PC-3 (cell line): ENCODE data around the gene ARL13B. TPM values are rescaled to one million over a fixed set of nuclear protein-coding genes. Genes with fewer than 3 reads are reported as not detected.

ENCODE experiments used
- ATAC-seq: fragments of 200-7000 bp; cut with Tn5 transposase; 2 replicates; pipeline ENCODE4 v1.9.1; 2020; ENCODE audit warnings: mild to moderate bottlenecking, moderate library complexity
- BruUV-seq: library from RNA; stranded (reverse); fragments of 400-500 nt; replicated peaks from 2 replicates; lab custom pipeline; 2021; lab: Mats Ljungman, UMichigan
- CTCF ChIA-PET: fragments of 300-600 bp; sonication (Branson Sonifier 250); formaldehyde crosslinking; loops from one replicate; lab custom pipeline; 2022; ENCODE audit warnings: antibody characterized with exemption; lab: Charles Lee
- POLR2A ChIA-PET: fragments of 300-600 bp; sonication (Branson Sonifier 250); formaldehyde crosslinking; loops from one replicate; lab custom pipeline; 2022; ENCODE audit warnings: antibody characterized with exemption; ENCODE audit not compliant: unreplicated experiment; lab: Charles Lee
- DNase-seq: peaks from one replicate; pipeline ENCODE4 v3.0.0-alpha.2; 2015
- H2AFZ ChIP-seq: fragments of 300-600 bp; sonication (generic); 2 replicates; pipeline ENCODE4 v1.6.0; 2016; ENCODE audit warnings: antibody characterized with exemption, low read length
- H3F3A ChIP-seq: fragments of 300-600 bp; sonication (generic); one replicate; pipeline ENCODE4 v1.6.0; 2017; ENCODE audit warnings: antibody characterized with exemption, low read length, control low read depth, mild to moderate bottlenecking; ENCODE audit not compliant: unreplicated experiment
- H3K27ac ChIP-seq: fragments of 300-600 bp; sonication (generic); 2 replicates; pipeline ENCODE4 v1.5.1; 2016; ENCODE audit warnings: mild to moderate bottlenecking, low read length
- H3K27me3 ChIP-seq: fragments of 300-600 bp; sonication (generic); 2 replicates; pipeline ENCODE4 v1.6.1; 2016; ENCODE audit warnings: low read length, mixed read lengths
- H3K36me3 ChIP-seq: fragments of 300-600 bp; sonication (generic); 2 replicates; pipeline ENCODE4 v1.6.1; 2016; ENCODE audit warnings: low read depth, mixed run types, low read length, mixed read lengths
- H3K4me1 ChIP-seq: fragments of 300-600 bp; sonication (generic); 2 replicates; pipeline ENCODE4 v1.5.1; 2016; ENCODE audit warnings: low read length; ENCODE audit not compliant: insufficient read depth
- H3K4me2 ChIP-seq: fragments of 300-600 bp; sonication (generic); 2 replicates; pipeline ENCODE4 v1.6.0; 2016; ENCODE audit warnings: low read length
- H3K4me3 ChIP-seq: fragments of 300-600 bp; sonication (generic); 2 replicates; pipeline ENCODE4 v1.5.1; 2016; ENCODE audit warnings: mild to moderate bottlenecking, low read length, mixed read lengths
- H3K79me2 ChIP-seq: fragments of 300-600 bp; sonication (generic); 2 replicates; pipeline ENCODE4 v1.6.1; 2017; ENCODE audit warnings: low read length, mixed read lengths
- H3K9ac ChIP-seq: fragments of 300-600 bp; sonication (generic); 2 replicates; pipeline ENCODE4 v1.6.0; 2016; ENCODE audit warnings: mild to moderate bottlenecking, low read length
- H3K9me2 ChIP-seq: fragments of 300-600 bp; sonication (generic); replicated peaks from 2 replicates; pipeline ENCODE4 v1.6.1; 2016; ENCODE audit warnings: mixed run types, low read length, mixed read lengths
- H3K9me3 ChIP-seq: fragments of 300-600 bp; sonication (generic); 2 replicates; pipeline ENCODE4 v1.6.1; 2016; ENCODE audit warnings: low read length, mixed read lengths
- H4K20me1 ChIP-seq: fragments of 300-600 bp; sonication (generic); 2 replicates; pipeline ENCODE4 v1.6.1; 2016; ENCODE audit warnings: low read length, mixed read lengths
- CTCF ChIP-seq: fragments of 300-600 bp; sonication (generic); conservative IDR thresholded peaks from 2 replicates; pipeline ENCODE4 v1.5.1; 2017; ENCODE audit warnings: antibody characterized with exemption, low read depth, mild to moderate bottlenecking, low read length
- EZH2 ChIP-seq: fragments of 300-600 bp; sonication (generic); IDR thresholded peaks from one replicate; pipeline ENCODE4 v1.6.1; 2017; ENCODE audit warnings: antibody characterized with exemption, mild to moderate bottlenecking, low read length; ENCODE audit not compliant: unreplicated experiment
- EZH2phosphoT487 ChIP-seq: fragments of 300-600 bp; sonication (generic); IDR thresholded peaks from 2 replicates; pipeline ENCODE4 v1.6.1; 2018; ENCODE audit warnings: mild to moderate bottlenecking, antibody characterized with exemption, low read length, borderline replicate concordance
- intact Hi-C: fragments of 100-400 bp; cut with micrococcal nuclease; formaldehyde crosslinking; loops from 2 replicates; pipeline ENCODE4 v1.9.0; 2023
- total RNA-seq: library from RNA; depleted of rRNA; stranded (reverse); fragments of >200 nt; gene quantifications from 2 replicates; pipeline ENCODE4 v1.2.3, GENCODE V29; 2014

Gene ARL13B
- total RNA-seq, 1 experiment from 2014 or later: 10.7 TPM

- Histone ChIP-seq H4K20me1 (no peaks in the 10 kb centered on the region), H3F3A (no peaks in the 10 kb centered on the region), H3K4me1 (no peaks in the 10 kb centered on the region), H3K79me2 (no peaks in the 10 kb centered on the region), H3K4me2 (no peak overlapping the region), H3K9me3 (no peaks in the 10 kb centered on the region), H3K9ac (no peak overlapping the region), H3K4me3 (no peak overlapping the region), H3K27me3 (no peaks in the 10 kb centered on the region), H2AFZ (no peak overlapping the region), H3K36me3 (no peaks in the 10 kb centered on the region), H3K9me2 (no peaks in the 10 kb centered on the region), H3K27ac (no peak overlapping the region)
- DNase-seq (no peak), ATAC-seq (no peak)
- POLR2A ChIA-PET: no interaction called here
- intact Hi-C loops: no loop called here
- CTCF ChIA-PET: no interaction called here
- TF ChIP-seq CTCF (no peak), EZH2 (no peak), EZH2phosphoT487 (no peak)
- no TSS peak for BruUV-seq
These were observed 66.6 kb downstream of the ARL13B start for GRCh38 chr3:94046533-94046932.

DNA sequence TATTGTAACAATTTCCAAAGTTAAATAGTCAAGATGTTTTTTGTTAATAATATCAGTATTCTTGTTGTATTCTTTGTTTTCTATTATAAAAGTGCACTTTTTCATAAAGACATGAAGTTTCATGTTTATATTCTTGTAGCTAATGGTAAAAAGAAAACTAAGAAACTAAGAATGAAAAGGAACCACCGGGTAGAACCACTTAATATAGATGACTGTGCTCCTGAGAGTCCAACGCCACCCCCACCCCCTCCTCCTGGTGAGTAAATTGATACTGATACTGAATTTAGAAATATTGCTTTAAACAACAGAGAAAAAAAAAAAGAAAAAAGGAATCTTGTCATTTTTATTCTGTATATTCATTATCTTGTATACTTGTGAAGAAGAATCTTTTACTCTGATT is 69.3 kb downstream of the ARL13B start:
- Histone ChIP-seq H3K4me1 (no peaks in the 10 kb centered on the region), H3K4me2 (no peak overlapping the region), H3K4me3 (no peak overlapping the region), H2AFZ (no peak overlapping the region), H3K79me2 (no peaks in the 10 kb centered on the region), H3K9me2 (no peaks in the 10 kb centered on the region), H3K36me3 (no peaks in the 10 kb centered on the region), H3K27me3 (no peaks in the 10 kb centered on the region), H3K9ac (no peak overlapping the region), H3K9me3 (no peaks in the 10 kb centered on the region), H4K20me1 (no peaks in the 10 kb centered on the region), H3F3A (no peaks in the 10 kb centered on the region), H3K27ac (no peak overlapping the region)
- ATAC-seq: no peak
- no peak for DNase-seq
- CTCF ChIA-PET: no interaction called here
- BruUV-seq: no TSS peak
- POLR2A ChIA-PET: no interaction called here
- intact Hi-C loops: no loop called here
- no peak for TF ChIP-seq CTCF
- no peak for TF ChIP-seq EZH2
- no peak for TF ChIP-seq EZH2phosphoT487

GRCh38 chr3:94050546-94050945 is 70.6 kb downstream of the ARL13B start:
- POLR2A ChIA-PET: no interaction called here
- H3K9me3 ChIP-seq: no peaks in the 10 kb centered on the region
- no TSS peak for BruUV-seq

More at GRCh38 chr3:94050546-94050945, 70.6 kb downstream of the ARL13B start:
- no peaks in the 10 kb centered on the region for H3K27me3 ChIP-seq
- DNase-seq: no peak
- no peaks in the 10 kb centered on the region for H3K9me2 ChIP-seq
- ATAC-seq: no peak
- H3K4me3 ChIP-seq: no peak overlapping the region
- H3K4me2 ChIP-seq: no peak overlapping the region
- no peaks in the 10 kb centered on the region for H4K20me1 ChIP-seq
- TF ChIP-seq EZH2 (no peak), EZH2phosphoT487 (no peak), CTCF (no peak)
- no peaks in the 10 kb centered on the region for H3K79me2 ChIP-seq
- no peak overlapping the region for H3K9ac ChIP-seq
- no peaks in the 10 kb centered on the region for H3K4me1 ChIP-seq
- no peak overlapping the region for H3K27ac ChIP-seq
- H3F3A ChIP-seq: no peaks in the 10 kb centered on the region
- no peak overlapping the region for H2AFZ ChIP-seq
- intact Hi-C loops: no loop called here
- no peaks in the 10 kb centered on the region; the same call in 1 of the 2 replicates for H3K36me3 ChIP-seq
- CTCF ChIA-PET: interaction anchor here (0.6 to 0.9 kb wide), 2 partner anchors 18 to 58 kb away, joined by 3 read pairs; no protein-coding TSS in a partner anchor
